Right lobe of liver (tissue), 6 donors: ENCODE measurements around the gene EIF4A2. TPM values are rescaled to one million over a fixed set of nuclear protein-coding genes. Genes with fewer than 3 reads are reported as not detected.

ENCODE experiments used
- ATAC-seq, 4 donors: fragments of 200-7000 bp; cut with Tn5 transposase; one replicate each; pipeline ENCODE4 v1.9.1; 2020; ENCODE audit warnings: mild to moderate bottlenecking in 4 of 4, moderate library complexity in 4 of 4
- DNase-seq, 3 donors: peaks; one replicate each; pipeline ENCODE4 v3.0.0-alpha.2; 2020
- H3K27ac ChIP-seq, 3 donors: fragments of 200-600 bp; one replicate each; pipeline ENCODE4 v1.8.0; 2022
- H3K27me3 ChIP-seq, 2 donors: fragments of 200-600 bp; one replicate each; pipeline ENCODE4 v1.8.0; 2022
- H3K36me3 ChIP-seq, 4 donors: fragments of 200-600 bp; sonication (generic) in 1 of 4; one replicate each; pipeline versions ENCODE4 v1.5.1 to v1.8.0; 2017 to 2022; ENCODE audit warnings: control low read depth in 1 of 4
- H3K4me1 ChIP-seq, 4 donors: fragments of 200-600 bp; sonication (generic) in 1 of 4; one replicate each; pipeline versions ENCODE4 v1.5.1 to v1.8.0; 2017 to 2022; ENCODE audit warnings: control low read depth in 1 of 4
- H3K4me3 ChIP-seq, 3 donors: fragments of 200-600 bp; one replicate each; pipeline ENCODE4 v1.8.0; 2022
- H3K9me3 ChIP-seq, 4 donors: fragments of 200-600 bp; sonication (generic) in 1 of 4; one replicate each; pipeline versions ENCODE4 v1.5.1 to v1.8.0; 2017 to 2022; ENCODE audit warnings: control low read depth in 1 of 4
- CTCF ChIP-seq, 4 donors: fragments of 200-600 bp in 3 of 4; fragments of 450-650 bp in 1 of 4; IDR thresholded peaks; one replicate each; pipeline versions ENCODE4 v1.5.1 to v1.8.0; 2016 to 2022; ENCODE audit warnings: antibody characterized with exemption in 4 of 4, mild to moderate bottlenecking in 2 of 4
- POLR2A ChIP-seq: fragments of 450-650 bp; IDR thresholded peaks from one replicate; pipeline ENCODE4 v1.6.1; 2017; ENCODE audit warnings: antibody characterized with exemption, mild to moderate bottlenecking
- WGBS: methylation state at CpG from one replicate; pipeline ENCODE4 v1.1.6; 2018; ENCODE audit warnings: low coverage, low lambda C conversion rate; ENCODE audit not compliant: insufficient coverage; ENCODE audit errors: missing lambda C conversion rate; 5-methylcytosine and 5-hydroxymethylcytosine counted together
- intact Hi-C, 2 donors: fragments of 100-400 bp; cut with DNase I; formaldehyde crosslinking; loops; one replicate each; pipeline versions ENCODE4 v1.11.2 to v1.14.1; 2022
- total RNA-seq, 6 experiments: library from RNA; depleted of rRNA in 2 of 6; stranded (reverse); fragments of >200 nt in 2 of 6; fragmentation: NEBNext Ultra II Directional in 3 of 6; extraction: Animal tissue kit (Norgen Biotek cat#: 25700) in 3 of 6; gene quantifications; one replicate each; pipeline versions ENCODE4 v1.1.0 to v1.2.4, GENCODE V29; 2016 to 2023
- donor health status: DM: no; HTN: yes; CAD: no.
- donor health status: DM: no; HTN: no; CAD: no.
- donor health status: DM: no; HTN: no; CAD: no.
- donor health status: DM: no; HTN: yes; CAD: no.
- donor health status: DM: no; HTN: yes; CAD: no.

EIF4A2 gene
- total RNA-seq, 6 experiments from 2014 or later: 98.9 to 234 (median 131) TPM

GRCh38 chr3:186825872-186826409 is 42.6 kb downstream of the EIF4A2 start:
- H3K9me3 ChIP-seq: no peaks in the 10 kb centered on the region
- no peaks in the 10 kb centered on the region for H3K36me3 ChIP-seq
- ATAC-seq (no peak), DNase-seq (no peak)
- H3K4me1 ChIP-seq: no peaks in the 10 kb centered on the region
- H3K27me3 ChIP-seq: no peaks in the 10 kb centered on the region
- no peak for TF ChIP-seq CTCF (IDR thresholded peaks at IDR 0.05)
- TF ChIP-seq POLR2A: no peak
- intact Hi-C loops: no loop called here
- H3K4me3 ChIP-seq: no peak overlapping the region
- 28% methylated on average over 9 of the region's 11 CpGs for WGBS
- H3K27ac ChIP-seq: no peak overlapping the region

- WGBS: 42% methylated on average over 4 of the region's 14 CpGs
- ATAC-seq (peak; percentile 4 to 22 (median 10)), DNase-seq (peak in 1 of 3 donors; percentile 24)
- H3K4me1 ChIP-seq: no peaks in the 10 kb centered on the region
- no peaks in the 10 kb centered on the region for H3K9me3 ChIP-seq
- H3K36me3 ChIP-seq: no peaks in the 10 kb centered on the region
- no peak overlapping the region for H3K27ac ChIP-seq
- intact Hi-C loops: no loop called here
- TF ChIP-seq CTCF (IDR thresholded peaks at IDR 0.05): no peak
- TF ChIP-seq POLR2A: no peak
- H3K27me3 ChIP-seq: no peaks in the 10 kb centered on the region
- peak overlapping the region; percentile 66 to 72 (median 66) for H3K4me3 ChIP-seq
Observed at GRCh38 chr3:186826410-186826975, 43.1 kb downstream of the EIF4A2 start.

GRCh38 chr3:186826976-186827857 is 43.8 kb downstream of the EIF4A2 start:
- WGBS: 6% methylated on average over 9 of the region's 80 CpGs
- TF ChIP-seq CTCF (IDR thresholded peaks at IDR 0.05) (no peak), POLR2A (peak; percentile 78)

GRCh38 chr3:186828340-186828739 is 45.0 kb downstream of the EIF4A2 start:
- 27% methylated on average over 3 of the region's 5 CpGs for WGBS
- intact Hi-C loops: no loop called here
- H3K4me3 ChIP-seq: no peak overlapping the region
- no peak for DNase-seq
- no peak overlapping the region for H3K27ac ChIP-seq
- no peak for TF ChIP-seq CTCF (IDR thresholded peaks at IDR 0.05)
- no peak for TF ChIP-seq POLR2A
- no peaks in the 10 kb centered on the region for H3K36me3 ChIP-seq
- no peak for ATAC-seq
- H3K4me1 ChIP-seq: no peaks in the 10 kb centered on the region
- H3K9me3 ChIP-seq: no peaks in the 10 kb centered on the region
- H3K27me3 ChIP-seq: no peaks in the 10 kb centered on the region

More at GRCh38 chr3:186826976-186827857, 43.8 kb downstream of the EIF4A2 start:
- Histone ChIP-seq H3K4me3 (peak overlapping the region; percentile 66 to 72 (median 66)), H3K27me3 (no peaks in the 10 kb centered on the region), H3K27ac (no peak overlapping the region), H3K9me3 (no peaks in the 10 kb centered on the region), H3K36me3 (no peaks in the 10 kb centered on the region), H3K4me1 (no peaks in the 10 kb centered on the region)
- peak; percentile 88 to 90 (median 88) for DNase-seq
- ATAC-seq: peak; percentile 94 to 96 (median 94)
- intact Hi-C loops: no loop called here
